NCI-H345 (cell line): ENCODE results near the gene SYT15.

Experiments
- DNase-seq: peaks from one replicate; lab custom pipeline; 2025; lab: John Stamatoyannopoulos, UW

The SYT15 gene

GRCh38 chr10:46544989-46545791, 33.7 kb upstream of the SYT15 start:
- no peak for DNase-seq

GRCh38 chr10:46545861-46546590, 32.9 kb upstream of the SYT15 start:
- DNase-seq = no peak

GRCh38 chr10:46546591-46547540, 32.1 kb upstream of the SYT15 start:
- no peak for DNase-seq

- no peak for DNase-seq
Observed at GRCh38 chr10:46547541-46548497, 31.1 kb upstream of the SYT15 start.

GRCh38 chr10:46548498-46549090, 30.3 kb upstream of the SYT15 start:
- DNase-seq = no peak

- no peak for DNase-seq
Observed at GRCh38 chr10:46549171-46550075, 29.5 kb upstream of the SYT15 start.

- DNase-seq = no peak
Observed at GRCh38 chr10:46550076-46550790, 28.7 kb upstream of the SYT15 start.

GRCh38 chr10:46550795-46551700, 27.9 kb upstream of the SYT15 start:
- no peak for DNase-seq

- DNase-seq = no peak
Observed at GRCh38 chr10:46551701-46552525, 27.0 kb upstream of the SYT15 start.

GRCh38 chr10:46552526-46553237, 26.2 kb upstream of the SYT15 start:
- no peak for DNase-seq

GRCh38 chr10:46553238-46554049, 25.5 kb upstream of the SYT15 start:
- DNase-seq = no peak

GRCh38 chr10:46554166-46554781, 24.7 kb upstream of the SYT15 start:
- no peak for DNase-seq

GRCh38 chr10:46555366-46555712, 23.6 kb upstream of the SYT15 start:
- DNase-seq = no peak

- DNase-seq = no peak
Observed at GRCh38 chr10:46555713-46556514, 23.0 kb upstream of the SYT15 start.
